HG02943 (cell line): ENCODE results near the gene INHBB.

Experiments used
- ATAC-seq: cut with Tn5 transposase; IDR thresholded peaks from one replicate; pipeline ENCODE4 v1.9.1; 2021; ENCODE audit warnings: mild to moderate bottlenecking, low read depth, moderate library complexity; ENCODE audit not compliant: unreplicated experiment

The INHBB gene

DNA sequence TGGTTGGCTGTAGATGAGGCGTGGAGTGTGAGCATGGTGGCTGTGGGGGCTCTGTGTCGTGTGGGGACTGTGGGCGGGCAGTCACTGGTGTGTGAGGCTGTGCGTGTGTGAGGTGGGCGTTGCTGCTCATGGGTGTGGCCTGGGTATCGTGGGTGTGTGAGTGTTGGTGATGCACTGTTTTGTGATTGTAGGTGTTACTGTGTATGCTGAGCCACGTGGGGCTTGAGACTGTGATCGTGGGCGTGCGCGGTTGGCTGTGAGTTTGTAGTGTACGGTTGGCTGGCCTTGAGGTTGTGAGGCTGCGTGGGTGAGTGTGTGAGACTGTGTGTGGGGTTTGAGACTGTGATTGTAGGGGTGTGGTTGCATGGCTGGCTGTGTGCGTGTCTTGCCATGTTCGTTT is 8.5 kb downstream of the INHBB start:
- no peak for ATAC-seq

- no peak for ATAC-seq
Measured at GRCh38 chr2:120354935-120355779, 9.2 kb downstream of the INHBB start.

- ATAC-seq, result no peak
Measured at GRCh38 chr2:120355780-120356266, 9.9 kb downstream of the INHBB start.

- no peak for ATAC-seq
Measured at GRCh38 chr2:120357768-120358167, 11.8 kb downstream of the INHBB start.

GRCh38 chr2:120358734-120359465 is 13.0 kb downstream of the INHBB start:
- ATAC-seq, result no peak

- ATAC-seq, result no peak
Measured at GRCh38 chr2:120360307-120360855, 14.4 kb downstream of the INHBB start.

- no peak for ATAC-seq
Measured at GRCh38 chr2:120362926-120363325, 17.0 kb downstream of the INHBB start.

GRCh38 chr2:120365236-120365793 is 19.4 kb downstream of the INHBB start:
- ATAC-seq, result no peak

GRCh38 chr2:120366698-120367097 is 20.8 kb downstream of the INHBB start:
- no peak for ATAC-seq

- ATAC-seq, result no peak
Measured at GRCh38 chr2:120367221-120367620, 21.3 kb downstream of the INHBB start.

- ATAC-seq, result no peak
Measured at GRCh38 chr2:120367649-120368048, 21.7 kb downstream of the INHBB start.

- ATAC-seq, result no peak
Measured at GRCh38 chr2:120368086-120368485, 22.1 kb downstream of the INHBB start.

GRCh38 chr2:120369250-120369649 is 23.3 kb downstream of the INHBB start:
- ATAC-seq, result no peak

- ATAC-seq, result no peak
Measured at GRCh38 chr2:120371969-120372625, 26.2 kb downstream of the INHBB start.

DNA sequence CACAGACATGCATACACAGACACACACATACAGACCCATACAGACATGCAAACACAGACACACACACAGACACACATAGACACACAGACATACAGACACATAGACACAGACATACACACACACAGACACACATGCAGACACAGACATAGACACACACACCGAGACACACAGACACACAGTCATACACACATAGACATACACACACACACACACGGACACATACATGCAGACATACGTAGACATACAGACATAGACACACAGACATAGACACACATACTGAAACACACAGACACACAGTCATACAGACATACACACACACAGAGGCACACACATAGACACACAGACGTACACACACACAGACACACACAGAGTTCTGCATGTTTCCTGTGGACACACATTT is 26.9 kb downstream of the INHBB start:
- ATAC-seq, result no peak

- ATAC-seq, result no peak
Measured at GRCh38 chr2:120373424-120373823, 27.5 kb downstream of the INHBB start.

DNA sequence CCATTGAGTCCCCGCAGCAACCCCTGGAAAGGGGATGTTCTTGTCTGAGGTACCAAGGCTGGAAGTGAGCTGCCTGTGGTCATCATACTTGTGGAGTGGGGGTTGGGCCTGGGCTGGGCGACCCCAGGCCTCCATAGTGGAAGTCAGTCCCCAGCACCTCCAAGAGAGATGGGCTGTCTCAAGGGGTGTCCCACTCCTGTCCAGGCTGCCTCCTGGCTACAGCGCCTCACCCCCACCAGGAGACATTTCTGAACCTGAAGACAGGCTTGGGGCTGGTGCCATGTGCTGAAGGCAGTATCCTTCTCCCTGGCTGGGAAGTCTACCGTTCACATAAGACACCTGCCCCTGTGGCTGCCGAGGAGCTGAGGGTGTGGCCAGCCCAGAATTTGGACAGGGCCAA is 28.9 kb downstream of the INHBB start:
- no peak for ATAC-seq

GRCh38 chr2:120375251-120376020 is 29.5 kb downstream of the INHBB start:
- no peak for ATAC-seq

GRCh38 chr2:120376101-120376500 is 30.2 kb downstream of the INHBB start:
- ATAC-seq, result no peak
